Measurements from ENCODE around the gene LRP3. TPM values are rescaled to one million over a fixed set of nuclear protein-coding genes. Genes with fewer than 3 reads are reported as not detected.

Gene LRP3, protein sequence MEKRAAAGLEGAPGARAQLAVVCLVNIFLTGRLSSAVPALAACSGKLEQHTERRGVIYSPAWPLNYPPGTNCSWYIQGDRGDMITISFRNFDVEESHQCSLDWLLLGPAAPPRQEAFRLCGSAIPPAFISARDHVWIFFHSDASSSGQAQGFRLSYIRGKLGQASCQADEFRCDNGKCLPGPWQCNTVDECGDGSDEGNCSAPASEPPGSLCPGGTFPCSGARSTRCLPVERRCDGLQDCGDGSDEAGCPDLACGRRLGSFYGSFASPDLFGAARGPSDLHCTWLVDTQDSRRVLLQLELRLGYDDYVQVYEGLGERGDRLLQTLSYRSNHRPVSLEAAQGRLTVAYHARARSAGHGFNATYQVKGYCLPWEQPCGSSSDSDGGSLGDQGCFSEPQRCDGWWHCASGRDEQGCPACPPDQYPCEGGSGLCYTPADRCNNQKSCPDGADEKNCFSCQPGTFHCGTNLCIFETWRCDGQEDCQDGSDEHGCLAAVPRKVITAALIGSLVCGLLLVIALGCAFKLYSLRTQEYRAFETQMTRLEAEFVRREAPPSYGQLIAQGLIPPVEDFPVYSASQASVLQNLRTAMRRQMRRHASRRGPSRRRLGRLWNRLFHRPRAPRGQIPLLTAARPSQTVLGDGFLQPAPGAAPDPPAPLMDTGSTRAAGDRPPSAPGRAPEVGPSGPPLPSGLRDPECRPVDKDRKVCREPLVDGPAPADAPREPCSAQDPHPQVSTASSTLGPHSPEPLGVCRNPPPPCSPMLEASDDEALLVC
- total RNA-seq, result 32.8 and 37.0 TPM in 2 replicates

DNA sequence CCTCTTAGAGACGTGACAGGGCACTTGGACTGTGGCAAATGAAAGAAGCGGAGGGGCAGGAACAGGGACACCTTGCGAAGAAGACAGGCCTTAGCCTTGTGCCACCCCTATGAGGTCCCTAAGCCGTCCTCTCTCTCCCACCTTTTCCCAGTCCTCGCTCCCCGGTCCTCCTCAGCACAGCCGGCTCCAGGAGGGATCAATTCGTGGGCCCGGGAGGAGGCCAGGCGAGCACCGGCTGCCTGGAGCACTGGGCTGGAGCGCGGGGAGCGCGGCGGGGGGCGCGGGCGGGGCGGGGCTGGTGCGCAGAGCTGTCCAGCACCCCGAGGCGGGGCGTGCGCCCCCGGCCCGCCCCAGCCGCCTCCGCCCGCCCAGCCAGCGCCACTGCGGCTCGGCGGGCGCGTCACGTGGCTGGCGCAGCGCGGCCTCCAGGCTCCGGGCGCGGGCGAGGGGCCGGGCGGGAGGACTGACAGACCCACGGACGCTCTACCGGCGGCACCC is at the start of gene LRP3:
LRP3 (plus strand) TSS at position 466 of the 498 bp plus-strand sequence. CDS start 456 bp downstream, outside the sequence.

DNA sequence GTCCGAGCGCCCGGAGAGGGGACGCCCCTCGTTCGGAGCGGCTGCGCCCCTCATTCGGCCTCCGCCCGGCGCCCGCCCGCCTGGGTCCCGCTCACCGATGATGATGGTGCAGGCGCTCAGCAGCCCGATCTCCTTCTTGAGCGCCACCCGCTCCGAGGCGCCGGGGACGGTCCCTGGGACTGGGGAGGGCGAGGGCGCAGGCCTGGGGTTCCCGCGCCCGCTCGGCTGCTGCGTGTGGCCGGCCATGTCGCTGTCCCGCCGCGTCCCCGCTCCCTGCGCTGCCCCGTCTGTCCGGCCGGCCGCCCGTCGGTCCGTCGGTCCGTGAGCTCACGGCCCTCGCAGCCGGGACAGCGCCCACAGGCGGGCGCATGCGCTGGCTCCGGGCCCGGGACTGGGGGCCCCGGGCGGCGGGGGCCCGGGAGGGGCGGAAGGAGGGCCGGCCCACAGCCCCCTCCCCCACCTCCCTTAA is 31.4 kb downstream of the LRP3 start, which contains the start of gene SLC7A10:
SLC7A10 (minus strand) TSS at position 393 of the 469 bp plus-strand sequence; CDS start at position 246, 147 bp downstream.

Other genes starting within 250 kb of the LRP3 start
- 24.2 and 24.5 TPM in 2 replicates for gene CEP89, start 222.4 kb upstream of the LRP3 start, total RNA-seq
- gene FAAP24, start 222.1 kb upstream of the LRP3 start, total RNA-seq, result 2.4 and 2.9 TPM in 2 replicates
- 4.7 and 7.3 TPM in 2 replicates for gene RHPN2, start 129.4 kb upstream of the LRP3 start, total RNA-seq
- 6.2 and 7.5 TPM in 2 replicates for gene GPATCH1, start 113.1 kb upstream of the LRP3 start, total RNA-seq
- gene WDR88, start 62.2 kb upstream of the LRP3 start, total RNA-seq, result not detected in 2 replicates
- not detected in 2 replicates for gene SLC7A10, start 31.5 kb downstream of the LRP3 start, total RNA-seq
- gene CEBPA, start 108.2 kb downstream of the LRP3 start, total RNA-seq, result 0.97 and 1.6 TPM in 2 replicates
- 19.9 and 27.9 TPM in 2 replicates for gene CEBPG, start 179.4 kb downstream of the LRP3 start, total RNA-seq

All from hair follicle dermal papilla cell (primary cell).